Ectodermal cell (in vitro differentiated cells): ENCODE results near the gene HS3ST4.

Source experiments
- H3K27ac ChIP-seq: 2 replicates; pipeline ENCODE4 v1.7.0; 2013; ENCODE audit warnings: mild to moderate bottlenecking, low read depth, low read length; ENCODE audit not compliant: insufficient read depth, poor library complexity, severe bottlenecking
- H3K27me3 ChIP-seq: 2 replicates; pipeline ENCODE4 v1.7.0; 2013; ENCODE audit warnings: mild to moderate bottlenecking, low read length; ENCODE audit not compliant: insufficient read depth, control insufficient read depth, poor library complexity, severe bottlenecking
- H3K36me3 ChIP-seq: one replicate; pipeline ENCODE4 v1.7.0; 2013; ENCODE audit warnings: low read length; ENCODE audit not compliant: control insufficient read depth, insufficient read depth
- H3K4me1 ChIP-seq: one replicate; pipeline ENCODE4 v1.7.0; 2013; ENCODE audit warnings: low read length; ENCODE audit not compliant: control insufficient read depth, insufficient read depth
- H3K4me3 ChIP-seq: 2 replicates; pipeline ENCODE4 v1.7.0; 2013; ENCODE audit warnings: low read depth, low read length, control low read depth; ENCODE audit not compliant: insufficient read depth
- H3K9me3 ChIP-seq: 2 replicates; pipeline ENCODE4 v1.7.0; 2013; ENCODE audit warnings: mild to moderate bottlenecking, low read length, moderate library complexity; ENCODE audit not compliant: control insufficient read depth
- WGBS, 2 experiments: methylation state at CpG; one replicate each; pipeline ENCODE4 v1.1.7; 2013; ENCODE audit warnings: missing lambda C conversion rate in 2 of 2; 5-methylcytosine and 5-hydroxymethylcytosine counted together

HS3ST4 gene

GRCh38 chr16:26157319-26157718 is 465.6 kb downstream of the HS3ST4 start:
- no peaks in the 10 kb centered on the region for H3K27me3 ChIP-seq
- WGBS, 2 experiments: 94 to 97% methylated on average over 2 of the region's 3 CpGs
- H3K36me3 ChIP-seq: no peaks in the 10 kb centered on the region
- no peak overlapping the region for H3K27ac ChIP-seq
- H3K4me1 ChIP-seq: no peaks in the 10 kb centered on the region
- H3K4me3 ChIP-seq: no peak overlapping the region
- H3K9me3 ChIP-seq: no peaks in the 10 kb centered on the region

- H3K27ac ChIP-seq: no peak overlapping the region
- 90 to 96% methylated on average over 5 of the region's 5 CpGs for whole genome bisulfite sequencing, 2 experiments
- H3K27me3 ChIP-seq: no peaks in the 10 kb centered on the region
Measured at GRCh38 chr16:26158142-26158759, 466.5 kb downstream of the HS3ST4 start.

GRCh38 chr16:26161461-26162180 is 469.9 kb downstream of the HS3ST4 start:
- WGBS, 2 experiments: 77 to 85% methylated on average over 5 to 7 of the region's 7 CpGs
- no peaks in the 10 kb centered on the region for H3K36me3 ChIP-seq

More at GRCh38 chr16:26158142-26158759, 466.5 kb downstream of the HS3ST4 start:
- Histone ChIP-seq H3K36me3 (no peaks in the 10 kb centered on the region), H3K9me3 (no peaks in the 10 kb centered on the region), H3K4me1 (no peaks in the 10 kb centered on the region), H3K4me3 (no peak overlapping the region)

GRCh38 chr16:26169473-26169872 is 477.7 kb downstream of the HS3ST4 start:
- Histone ChIP-seq H3K27me3 (no peaks in the 10 kb centered on the region), H3K27ac (no peak overlapping the region), H3K4me3 (no peak overlapping the region), H3K36me3 (no peaks in the 10 kb centered on the region), H3K4me1 (no peaks in the 10 kb centered on the region), H3K9me3 (no peaks in the 10 kb centered on the region)
- 89 to 92% methylated on average over 3 of the region's 3 CpGs for WGBS, 2 experiments

More at GRCh38 chr16:26161461-26162180, 469.9 kb downstream of the HS3ST4 start:
- Histone ChIP-seq H3K27ac (no peak overlapping the region), H3K9me3 (no peaks in the 10 kb centered on the region), H3K4me3 (no peak overlapping the region), H3K4me1 (no peaks in the 10 kb centered on the region), H3K27me3 (no peaks in the 10 kb centered on the region)

- Histone ChIP-seq H3K27me3 (no peaks in the 10 kb centered on the region), H3K4me3 (no peak overlapping the region), H3K36me3 (no peaks in the 10 kb centered on the region), H3K4me1 (peaks cover 5% of the 10 kb centered on the region), H3K27ac (no peak overlapping the region), H3K9me3 (no peaks in the 10 kb centered on the region)
- 64 to 77% methylated on average over 4 of the region's 4 CpGs for WGBS, 2 experiments
Measured at GRCh38 chr16:26175944-26176343, 484.2 kb downstream of the HS3ST4 start.

- 22% methylated on average over 1 of the region's 1 CpG; no CpG with 5 or more reads in 1 of the 2 experiments for WGBS, 2 experiments
Measured at GRCh38 chr16:26177438-26177837, 485.7 kb downstream of the HS3ST4 start.

GRCh38 chr16:26178298-26178697 is 486.5 kb downstream of the HS3ST4 start:
- H3K27ac ChIP-seq: no peak overlapping the region
- no peaks in the 10 kb centered on the region for H3K27me3 ChIP-seq
- H3K4me1 ChIP-seq: peaks cover 5% of the 10 kb centered on the region
- 86 to 89% methylated on average over 6 of the region's 6 CpGs for WGBS, 2 experiments
- no peak overlapping the region for H3K4me3 ChIP-seq
- H3K36me3 ChIP-seq: no peaks in the 10 kb centered on the region
- H3K9me3 ChIP-seq: no peaks in the 10 kb centered on the region

More at GRCh38 chr16:26177438-26177837, 485.7 kb downstream of the HS3ST4 start:
- no peak overlapping the region for H3K27ac ChIP-seq
- H3K9me3 ChIP-seq: no peaks in the 10 kb centered on the region
- no peak overlapping the region for H3K4me3 ChIP-seq
- H3K36me3 ChIP-seq: no peaks in the 10 kb centered on the region
- H3K4me1 ChIP-seq: peaks cover 5% of the 10 kb centered on the region
- H3K27me3 ChIP-seq: no peaks in the 10 kb centered on the region

GRCh38 chr16:26186091-26186615 is 494.4 kb downstream of the HS3ST4 start:
- Histone ChIP-seq H3K4me3 (no peak overlapping the region), H3K27me3 (no peaks in the 10 kb centered on the region), H3K36me3 (no peaks in the 10 kb centered on the region), H3K9me3 (no peaks in the 10 kb centered on the region), H3K27ac (no peak overlapping the region), H3K4me1 (peaks cover 19% of the 10 kb centered on the region)
- 74 to 88% methylated on average over 1 of the region's 1 CpG for WGBS, 2 experiments
